HT-29 (cell line): ENCODE results near the gene USF1. TPM values are rescaled to one million over a fixed set of nuclear protein-coding genes. Genes with fewer than 3 reads are reported as not detected.
A peak's percentile ranks its signal among the peaks of the same experiment; 100 is the strongest.
"Not testable (repeated sequence)": the region's sequence is repeated elsewhere in the genome, so short reads cannot be mapped to it uniquely, and the experiment has no call there.

ENCODE experiments used
- DNase-seq: peaks from one replicate; pipeline ENCODE4 v3.0.0-alpha.2; 2015; ENCODE audit warnings: low spot score
- total RNA-seq: library from RNA; depleted of rRNA; stranded (reverse); fragments of >200 nt; shearing (Covaris generic); gene quantifications from 2 replicates; pipeline ENCODE4 v1.2.3, GENCODE V29; 2014

The USF1 gene
- total RNA-seq, 1 experiment from 2014 or later = 79.3 TPM

DNA sequence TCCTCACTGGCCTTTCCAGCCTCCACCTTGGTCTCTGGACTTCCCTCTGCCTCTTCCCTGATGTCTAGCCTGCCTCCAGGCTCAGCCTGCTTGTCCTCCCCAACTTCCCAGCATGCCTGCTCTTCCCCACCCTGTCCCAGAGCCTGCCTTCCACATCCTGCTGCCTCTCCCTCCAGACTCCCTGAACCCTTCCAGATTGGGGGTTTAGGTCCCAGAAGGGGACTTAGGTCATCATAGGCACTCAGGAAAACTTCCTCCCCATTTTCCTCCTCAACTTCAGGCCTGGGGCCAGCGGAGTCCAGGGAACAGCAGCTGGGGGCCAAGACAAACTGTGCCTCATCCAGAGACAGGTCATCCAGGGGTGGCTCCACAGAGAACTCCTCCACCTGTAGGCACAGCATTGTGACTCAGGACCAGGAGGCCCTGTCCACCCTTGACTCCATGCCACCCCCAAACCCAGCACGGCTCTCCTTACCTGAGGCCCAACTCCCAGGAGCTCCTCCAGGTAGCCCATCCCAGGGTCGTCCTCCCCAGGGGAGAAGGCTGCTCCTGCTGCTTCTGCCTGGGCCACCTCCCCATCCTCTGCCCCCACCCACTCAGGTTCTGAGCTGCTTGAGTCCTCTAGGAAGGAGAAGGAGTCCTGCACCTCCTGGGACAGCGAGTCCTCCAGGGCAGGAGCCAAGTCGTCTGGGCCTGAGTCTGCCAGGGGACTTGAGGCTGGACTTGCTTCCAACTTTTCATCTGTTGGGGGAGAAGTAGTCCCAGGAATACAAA, 3.4 kb upstream of the USF1 start:
- no peak for DNase-seq

DNA sequence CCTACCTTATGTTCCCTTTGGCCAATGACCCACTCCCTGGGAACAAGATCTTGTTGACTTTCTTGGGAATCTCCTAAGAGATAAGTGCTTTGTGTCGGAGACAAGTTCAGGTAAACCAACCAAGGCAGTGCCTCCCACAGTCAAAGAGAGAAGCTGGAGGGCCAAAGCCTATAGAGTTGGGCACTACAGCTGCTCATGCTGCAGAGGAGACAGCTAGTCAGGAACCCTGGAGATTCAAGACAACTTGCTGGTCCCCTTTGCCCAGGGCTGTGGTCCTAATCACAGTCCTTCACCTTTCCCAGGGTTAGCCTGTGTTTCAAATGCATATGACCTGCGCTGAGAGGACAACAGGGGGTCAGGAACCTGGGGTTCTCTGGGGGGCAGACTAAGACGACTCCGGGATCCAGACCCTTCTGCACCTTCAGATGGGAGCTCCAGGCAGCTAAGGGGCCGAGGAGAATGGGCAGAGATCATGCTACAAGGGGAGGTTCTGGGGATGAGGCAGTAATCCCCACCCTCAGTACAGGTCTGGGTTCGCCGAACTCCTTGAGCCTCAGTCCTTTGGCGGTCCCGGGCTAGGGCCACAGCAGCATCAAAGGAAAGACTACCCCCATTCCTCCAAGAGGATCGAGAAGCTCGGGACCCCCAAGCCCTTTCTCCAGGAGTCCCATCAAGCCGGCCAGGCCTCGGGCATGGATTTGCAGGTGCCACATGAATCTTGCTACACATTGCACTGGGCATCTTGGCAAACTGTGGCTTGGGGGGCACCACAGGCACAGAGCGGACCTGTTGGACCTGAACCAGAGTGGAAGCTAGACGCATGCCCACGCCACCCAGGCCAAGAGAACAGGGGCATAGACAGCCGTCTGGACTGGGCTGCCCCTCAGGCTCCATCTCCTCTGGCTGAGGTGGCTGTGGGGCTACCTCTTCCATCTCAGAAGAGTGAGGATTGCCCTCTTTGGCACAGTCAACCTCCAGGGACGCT, 2.0 kb upstream of the USF1 start:
- DNase-seq = no peak

DNA sequence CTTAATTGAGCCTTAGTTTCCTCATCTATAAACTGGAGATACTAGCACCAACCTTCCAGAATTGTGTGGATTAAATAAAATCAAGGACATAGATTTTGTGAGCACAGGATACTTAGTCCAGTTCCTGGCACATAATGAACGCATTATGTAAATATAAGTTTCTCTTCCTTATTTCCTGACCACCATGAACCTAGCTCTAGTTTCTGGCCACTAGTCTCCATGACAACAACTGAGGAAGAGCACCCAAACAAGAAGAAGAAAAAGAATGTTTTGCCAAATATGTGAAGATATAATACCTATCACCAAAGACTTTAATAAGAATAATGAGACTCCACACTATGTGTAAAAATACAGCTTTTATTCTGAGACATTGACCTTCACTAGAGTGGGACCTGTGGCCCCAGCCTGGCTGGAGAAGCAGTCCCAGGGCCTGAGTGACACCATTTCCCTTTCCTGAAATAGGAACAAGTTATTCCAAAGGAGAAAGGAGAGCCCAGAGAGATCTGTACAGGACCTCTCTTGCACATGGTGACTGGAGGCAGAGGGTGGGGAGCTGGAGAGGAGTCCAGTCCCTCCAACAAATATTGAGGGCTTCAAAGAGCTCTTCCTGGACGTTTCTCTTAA, 940 bp upstream of the USF1 start:
- DNase-seq = peak; percentile 37

DNA sequence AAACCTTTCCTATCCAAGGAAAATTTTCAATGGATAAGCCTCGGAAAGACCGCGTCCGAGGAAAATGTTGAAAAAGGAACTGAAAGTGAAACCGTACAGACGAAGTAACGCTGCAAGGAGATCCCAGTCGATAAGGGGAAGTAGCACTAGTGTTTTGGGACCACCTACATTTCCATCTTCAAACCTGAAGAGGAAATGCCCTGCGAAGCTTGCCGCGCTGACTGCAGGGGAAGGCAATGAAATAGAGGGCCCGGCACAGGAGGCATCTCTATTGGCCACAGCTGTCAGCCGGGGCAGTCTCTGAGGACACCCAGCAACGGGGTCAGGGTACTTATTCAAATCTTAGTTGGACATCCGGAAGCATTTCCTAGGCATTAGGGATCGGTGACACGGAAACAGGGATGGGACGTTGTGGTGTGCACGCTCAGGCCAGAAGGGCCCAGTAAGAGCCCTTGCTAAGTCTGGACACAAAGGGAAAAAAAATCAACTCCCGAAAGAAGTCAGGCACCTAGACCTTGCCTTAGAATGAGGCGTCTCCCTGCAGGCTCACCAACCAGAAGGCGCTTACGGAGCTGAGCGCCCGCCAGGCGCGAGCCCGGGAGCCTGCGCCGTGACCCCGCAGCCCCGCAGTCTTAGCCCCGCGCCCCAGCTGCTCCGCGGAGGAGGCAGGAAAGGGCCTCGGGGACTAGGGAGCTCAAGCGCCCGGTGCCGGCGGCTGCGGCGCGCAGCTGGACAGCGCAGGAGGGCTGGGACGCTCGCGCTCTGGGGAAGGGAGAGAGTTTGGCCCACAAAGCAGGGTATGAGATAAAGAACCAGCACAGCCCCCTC, 655 bp downstream of the USF1 start:
- DNase-seq = peak; percentile 76

DNA sequence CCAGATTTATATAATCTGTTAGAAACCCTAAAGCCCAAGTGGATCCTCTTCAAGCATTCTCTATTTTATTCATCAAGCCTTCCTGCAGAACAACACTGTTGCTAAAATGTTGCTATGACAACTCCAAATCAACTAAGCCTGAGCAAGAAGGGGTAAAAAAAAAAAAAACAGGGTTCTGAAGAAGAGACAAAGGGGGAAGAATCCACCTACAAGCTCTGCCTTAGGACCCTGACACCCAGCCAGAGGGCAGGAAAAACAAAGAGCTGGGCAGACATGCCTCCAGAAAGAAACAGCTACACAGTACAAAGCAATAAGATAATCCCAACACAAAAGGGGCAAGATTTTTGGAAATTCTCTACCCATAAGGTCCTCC, 1.3 kb downstream of the USF1 start:
- no peak for DNase-seq

DNA sequence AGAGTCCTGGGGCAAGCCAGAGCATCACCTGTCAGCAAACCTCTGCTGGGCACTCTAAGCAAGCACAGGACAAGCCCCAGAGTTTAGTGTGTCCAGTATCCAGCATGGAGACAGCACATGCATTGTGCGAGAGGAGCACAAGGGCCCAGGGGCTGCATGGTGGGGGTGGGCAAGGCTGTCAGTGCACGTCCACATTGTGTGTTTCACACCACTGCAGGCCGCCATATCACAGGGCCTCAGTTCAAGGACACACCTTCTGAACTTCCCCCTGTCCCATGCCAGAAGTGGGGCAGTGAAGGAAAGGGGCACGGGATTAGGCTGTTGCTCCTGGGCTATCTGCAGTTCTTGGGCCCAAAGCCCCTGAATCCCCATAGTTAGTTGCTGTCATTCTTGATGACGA, 6.2 kb downstream of the USF1 start:
- no peak for DNase-seq

DNA sequence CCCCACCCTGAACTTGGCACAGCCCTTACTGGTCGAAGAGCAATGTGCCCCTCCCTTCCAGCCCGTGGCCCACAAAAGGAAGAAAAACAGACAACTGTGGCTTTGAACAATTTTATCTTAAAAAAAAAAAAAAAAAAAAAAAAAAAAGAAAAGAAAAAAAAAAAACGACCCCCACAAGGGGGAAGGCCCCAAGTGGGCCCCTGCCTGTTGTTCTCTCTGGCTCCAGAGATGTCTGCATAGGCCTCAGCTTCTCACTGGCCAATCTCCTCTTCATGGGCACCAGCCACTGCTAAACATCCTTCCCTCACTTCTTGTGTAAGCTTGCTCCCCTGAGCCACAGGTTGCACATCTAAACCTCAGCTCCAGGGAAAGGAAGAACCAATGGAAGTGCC, 6.6 kb downstream of the USF1 start:
- DNase-seq = no peak

DNA sequence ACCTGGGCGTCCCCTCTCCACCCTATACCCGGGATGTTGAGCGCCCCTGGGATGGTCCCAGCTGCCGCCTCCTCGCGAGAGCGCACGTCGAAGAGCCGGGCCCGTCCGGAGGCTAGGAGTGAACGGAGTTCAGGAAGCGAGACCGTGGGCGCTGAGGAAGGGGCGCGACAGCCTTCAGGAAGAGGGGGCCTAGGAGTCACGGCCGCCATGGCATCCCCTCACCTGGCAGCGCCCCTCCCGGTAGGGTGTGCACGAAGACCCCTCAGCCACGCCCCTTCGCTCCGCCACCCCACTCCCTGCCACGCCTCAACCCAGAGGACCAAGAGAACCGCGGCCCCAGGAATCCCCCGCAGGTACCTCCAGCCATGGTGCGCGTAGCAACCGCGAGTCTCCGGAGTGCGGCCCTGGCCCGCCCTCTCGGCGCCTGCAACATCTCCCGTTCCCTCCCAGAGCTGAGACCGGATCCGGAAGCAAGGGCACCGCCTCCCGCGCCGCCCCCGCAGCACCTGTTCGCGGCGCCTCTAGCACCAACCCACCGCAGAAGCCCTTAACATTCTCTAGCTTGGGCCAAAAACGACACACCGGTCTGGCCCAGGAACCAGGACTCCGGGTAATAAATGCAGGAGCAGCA, 7.1 kb downstream of the USF1 start, which contains the start of gene TSTD1:
TSS of gene TSTD1 (minus strand) at position 442 of the 631 bp plus-strand sequence. CDS start at position 367, 75 bp downstream.
- DNase-seq = peak; percentile 79

DNA sequence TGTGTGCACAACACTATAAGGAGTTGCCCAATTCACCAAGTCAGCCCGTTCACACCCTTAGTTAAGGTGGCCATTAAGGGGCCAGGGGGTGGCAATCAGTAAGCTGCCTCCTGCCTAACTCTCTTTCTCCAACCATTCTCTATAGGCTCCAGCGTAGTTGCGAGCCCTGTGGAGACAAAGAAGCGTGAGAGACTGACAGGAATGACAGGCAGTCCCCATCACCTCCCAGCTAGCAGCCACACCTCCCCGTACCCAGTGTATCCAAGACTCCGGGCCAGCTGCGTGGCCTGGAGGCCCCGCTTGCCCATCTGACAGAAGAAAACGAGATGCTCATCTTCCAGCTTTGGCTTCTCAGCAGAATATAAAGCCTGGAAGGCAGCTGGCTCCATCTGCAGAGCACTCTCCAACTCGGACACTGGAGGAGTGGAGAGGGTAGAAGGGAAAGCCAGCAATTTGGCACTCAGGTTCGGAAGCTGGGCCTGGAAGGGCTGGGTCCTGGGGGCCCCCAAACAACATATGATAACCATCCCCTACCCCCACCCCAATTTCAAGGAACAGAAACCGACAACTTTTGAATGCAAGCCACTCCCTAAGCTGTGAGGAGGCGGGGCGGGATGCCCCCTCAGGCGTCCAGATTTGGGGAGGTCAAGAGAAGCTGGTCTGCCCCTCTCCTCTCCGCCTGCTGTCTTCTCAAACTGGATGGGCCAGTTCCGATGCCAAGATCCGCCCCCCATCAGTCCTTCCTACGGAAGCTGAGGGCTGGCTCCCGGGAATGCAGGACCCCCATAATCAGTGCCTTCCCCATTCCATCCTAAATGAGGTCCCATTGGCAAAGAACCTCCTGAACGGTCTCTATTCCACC, 7.9 kb downstream of the USF1 start:
- peak; percentile 36 for DNase-seq

DNA sequence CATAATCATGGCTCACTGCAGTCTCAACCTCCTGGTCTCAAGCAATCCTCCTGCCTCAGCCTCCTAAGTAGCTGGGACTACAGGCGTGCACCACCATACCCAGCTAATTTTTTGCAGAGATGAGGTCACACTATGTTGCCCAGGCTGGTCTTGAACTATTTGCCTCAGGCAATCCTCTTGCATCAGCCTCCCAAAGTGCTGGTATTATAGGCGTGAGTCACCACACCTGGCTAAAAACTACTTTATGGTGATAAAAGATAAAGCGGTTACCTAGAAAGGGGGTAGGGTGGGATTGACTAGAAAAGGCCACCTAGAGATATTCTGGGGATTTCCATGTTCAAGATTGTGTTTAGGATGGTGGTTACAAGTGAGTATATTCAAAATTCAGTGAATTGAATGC, 12.0 kb downstream of the USF1 start:
- DNase-seq = no peak

DNA sequence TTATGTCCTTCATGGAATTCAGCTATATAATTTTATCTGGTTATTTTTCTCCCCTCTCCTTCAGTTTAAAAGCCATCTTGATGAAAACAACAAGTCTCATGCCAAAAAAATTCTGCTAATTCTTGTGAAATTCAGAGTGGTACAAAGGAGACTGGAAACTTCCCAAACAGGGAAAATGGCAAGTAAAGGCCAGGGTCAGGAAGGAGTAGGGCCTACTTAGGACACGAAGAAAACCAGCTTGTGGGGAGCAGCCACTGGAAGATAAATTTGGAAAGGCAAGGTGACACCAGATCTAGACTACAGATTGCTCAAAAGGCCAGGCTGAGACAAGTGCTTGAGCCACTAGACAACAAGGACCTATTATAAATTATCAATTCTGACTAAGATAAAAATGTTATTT, 13.4 kb downstream of the USF1 start:
- DNase-seq = no peak

DNA sequence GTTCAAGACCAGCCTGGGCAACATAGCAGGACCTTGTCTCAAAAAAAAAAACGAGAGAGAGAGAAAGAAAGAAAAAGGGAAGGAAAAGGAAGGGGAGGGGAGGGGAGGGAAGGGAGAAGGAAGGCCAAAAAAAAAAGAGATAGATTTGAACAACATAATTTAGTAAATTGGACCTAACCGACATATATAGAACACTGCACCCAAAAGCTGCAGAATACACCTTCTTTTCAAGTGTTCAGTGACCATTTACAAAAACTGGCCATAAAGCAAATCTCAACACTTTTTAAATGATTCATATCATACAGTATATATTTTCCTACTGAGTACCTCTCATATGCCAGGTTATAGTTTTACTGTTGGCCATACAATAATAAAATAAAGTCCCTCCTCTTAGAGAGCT, 13.9 kb downstream of the USF1 start:
- no peak for DNase-seq

DNA sequence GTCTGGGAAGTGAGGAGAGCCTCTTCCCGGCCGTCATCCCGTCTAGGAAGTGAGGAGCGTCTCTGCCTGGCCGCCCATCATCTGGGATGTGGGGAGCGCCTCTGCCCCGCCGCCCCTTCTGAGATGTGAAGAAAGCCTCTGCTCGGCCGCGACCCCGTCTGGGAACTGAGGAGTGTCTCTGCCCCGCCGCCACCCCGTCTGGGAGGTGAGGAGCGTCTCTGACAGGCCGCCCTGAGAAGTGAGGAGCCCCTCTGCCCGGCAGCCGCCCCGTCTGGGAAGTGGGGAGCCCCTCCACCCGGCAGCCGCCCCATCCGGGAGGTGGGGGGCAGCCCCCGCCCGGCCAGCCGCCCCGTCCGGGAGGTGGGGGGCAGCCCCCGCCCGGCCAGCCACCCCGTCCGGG, 16.3 kb downstream of the USF1 start:
- DNase-seq = not testable (repeated sequence)

DNA sequence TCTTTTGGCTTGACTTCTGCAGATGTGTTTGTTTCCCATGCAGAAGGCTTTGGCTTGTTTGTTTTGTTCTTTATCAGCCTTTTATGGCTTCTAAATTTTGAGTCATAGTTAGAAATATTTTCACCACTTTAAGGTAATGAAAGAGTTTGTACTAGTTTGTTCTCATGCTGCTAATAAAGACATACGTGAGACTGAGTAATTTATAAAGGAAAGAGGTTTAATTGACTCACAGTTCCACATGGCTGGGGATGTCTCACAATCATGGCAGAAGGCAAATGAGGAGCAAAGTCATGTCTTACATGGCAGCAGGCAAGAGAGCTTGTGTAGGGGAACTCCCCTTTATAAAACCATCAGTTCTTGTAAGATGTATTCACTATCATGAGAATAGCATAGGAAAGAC, 18.8 kb downstream of the USF1 start:
- DNase-seq = not testable (repeated sequence)

DNA sequence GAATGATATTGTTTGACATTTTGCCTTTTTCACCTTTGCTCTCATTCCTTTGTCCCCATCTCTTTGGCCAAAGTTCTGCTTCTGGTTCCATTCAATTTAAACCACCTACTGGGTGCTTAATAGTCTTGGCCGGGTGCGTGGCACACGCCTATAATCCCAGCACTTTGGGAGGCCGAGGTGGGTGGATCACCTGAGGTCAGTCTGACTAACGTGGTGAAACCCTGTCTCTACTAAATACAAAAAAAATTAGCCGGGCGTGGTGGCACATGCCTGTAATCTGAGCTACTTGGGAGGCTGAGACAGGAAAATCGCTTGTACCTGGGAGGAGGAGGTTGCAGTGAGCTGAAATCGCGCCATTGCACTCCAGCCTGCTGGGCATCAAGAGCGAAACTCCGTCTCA, 23.3 kb downstream of the USF1 start:
- not testable (repeated sequence) for DNase-seq

DNA sequence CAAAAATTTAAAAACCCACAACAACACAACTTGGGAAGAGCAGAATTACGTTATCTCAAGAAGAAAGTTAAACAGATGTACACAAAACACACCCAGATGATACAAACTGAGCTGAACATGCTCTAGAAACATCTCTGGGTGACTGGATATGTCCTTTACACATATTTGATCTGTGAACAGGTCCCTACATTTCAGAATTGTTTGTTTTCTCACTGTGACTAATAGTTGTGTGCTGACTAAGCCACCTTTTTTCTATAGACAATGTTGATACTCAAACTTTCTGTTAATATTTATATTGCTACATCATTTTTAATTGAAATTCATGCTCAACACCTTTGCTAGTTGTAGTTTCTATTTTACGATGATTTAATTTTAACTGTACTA, 23.8 kb downstream of the USF1 start:
- DNase-seq = peak; percentile 33

DNA sequence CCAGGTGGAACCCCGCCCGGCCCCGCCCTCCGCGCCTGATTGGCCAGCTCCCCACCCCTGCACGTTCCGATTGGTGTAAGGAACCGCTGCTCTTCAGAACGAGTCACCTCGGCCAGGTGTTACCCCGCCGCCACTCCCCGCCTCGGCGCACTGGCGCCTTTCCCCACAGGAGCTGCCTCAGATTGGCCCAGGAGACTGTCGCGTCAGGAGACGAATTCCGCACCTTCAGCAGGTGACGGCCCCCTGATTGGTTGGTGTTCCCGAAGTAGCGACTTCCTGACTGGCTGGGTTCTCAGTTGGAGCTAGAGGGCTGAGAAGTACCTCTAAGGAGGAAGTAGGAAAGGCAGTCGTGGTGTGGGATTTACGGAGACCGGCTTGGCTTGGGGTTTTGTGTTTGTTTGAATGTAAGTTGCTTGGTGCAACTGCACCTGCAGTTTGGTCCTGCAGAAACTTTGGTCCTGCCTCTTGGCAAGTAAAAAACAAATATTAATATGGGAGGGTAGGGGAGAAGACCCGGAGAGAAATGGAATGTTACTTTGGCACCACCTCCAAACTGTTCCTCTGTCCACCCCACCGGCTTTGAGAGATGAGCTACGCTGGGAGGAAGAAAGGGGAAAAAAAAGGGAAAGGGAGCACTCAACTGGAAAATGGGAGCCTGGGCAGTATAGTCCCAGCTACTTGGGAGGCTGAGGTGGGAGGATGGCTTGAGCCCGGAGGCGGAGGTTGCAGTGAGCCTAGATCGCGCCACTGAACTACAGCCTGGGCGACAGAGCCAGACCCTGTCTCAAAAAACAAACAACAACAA, 24.4 kb downstream of the USF1 start:
- peak; percentile 98 for DNase-seq

DNA sequence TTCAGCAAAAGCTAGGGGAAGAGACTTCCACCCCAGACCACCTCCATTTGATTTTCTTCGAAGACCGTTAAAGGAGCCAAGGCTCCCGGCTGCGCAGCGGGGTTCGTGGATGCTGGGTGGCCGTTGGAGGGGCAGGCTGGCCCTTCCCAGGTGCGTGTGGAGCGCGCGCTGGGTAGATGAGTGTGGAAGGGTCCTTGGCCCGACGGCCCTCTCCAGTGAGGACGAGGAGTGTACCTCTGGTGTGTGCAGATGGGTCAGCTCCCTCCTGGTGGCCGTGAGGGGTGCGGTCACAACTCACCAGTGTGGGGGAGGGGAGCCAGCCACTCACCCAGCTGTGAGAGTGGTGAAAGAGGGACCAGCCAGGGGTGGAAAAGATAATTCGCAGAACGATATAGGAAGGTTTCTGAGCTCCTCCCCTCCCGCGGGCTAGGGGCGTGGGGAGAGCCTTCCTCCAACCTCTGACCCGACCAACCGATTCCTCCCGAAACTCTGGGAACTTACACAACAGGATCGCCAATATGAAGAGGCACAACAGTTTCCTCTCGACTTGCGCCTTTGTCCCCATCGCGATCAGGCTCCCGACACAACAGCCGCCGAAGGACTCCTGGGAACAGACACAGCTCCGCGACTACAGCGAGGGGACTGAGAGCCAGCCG, 25.1 kb downstream of the USF1 start, which contains the start of gene F11R:
TSS of gene F11R (minus strand) at position 644 of the 656 bp plus-strand sequence. CDS start at position 565, 79 bp downstream.
- DNase-seq = peak; percentile 82
